Tibial nerve (tissue), 4 donors: ENCODE results near the gene SLC12A8. TPM values are rescaled to one million over a fixed set of nuclear protein-coding genes. Genes with fewer than 3 reads are reported as not detected.

ENCODE experiments used
- DNase-seq, 2 donors: peaks; one replicate each; pipeline ENCODE4 v3.0.0-alpha.2; 2019; ENCODE audit warnings: low spot score in 2 of 2
- H3K27ac ChIP-seq, 4 donors: fragments of 200-600 bp; sonication (generic) in 3 of 4; one replicate each; pipeline ENCODE4 v1.5.1; 2017 to 2019; ENCODE audit warnings: mild to moderate bottlenecking in 1 of 4
- H3K27me3 ChIP-seq, 2 donors: fragments of 200-600 bp; sonication (generic) in 1 of 2; one replicate each; pipeline versions ENCODE4 v1.5.1 to v1.6.0; 2017 to 2019
- H3K36me3 ChIP-seq, 3 donors: fragments of 200-600 bp; sonication (generic); one replicate each; pipeline ENCODE4 v1.5.1; 2018 to 2019
- H3K4me1 ChIP-seq, 4 donors: fragments of 200-600 bp; sonication (generic) in 3 of 4; one replicate each; pipeline ENCODE4 v1.5.1; 2017 to 2019
- H3K4me3 ChIP-seq, 4 donors: fragments of 200-600 bp; sonication (generic) in 3 of 4; one replicate each; pipeline ENCODE4 v1.5.1; 2017 to 2019; ENCODE audit warnings: mild to moderate bottlenecking in 1 of 4, moderate library complexity in 1 of 4
- H3K9me3 ChIP-seq, 4 donors: fragments of 200-600 bp; sonication (generic) in 3 of 4; one replicate each; pipeline ENCODE4 v1.5.1; 2017 to 2019
- EP300 ChIP-seq, 2 donors: sonication (generic); formaldehyde crosslinking; IDR thresholded peaks; one replicate each; pipeline ENCODE4 v1.6.1; 2017; ENCODE audit warnings: antibody characterized with exemption in 2 of 2, mild to moderate bottlenecking in 1 of 2
- POLR2A ChIP-seq, 2 donors: fragments of 450-650 bp; IDR thresholded peaks; one replicate each; pipeline ENCODE4 v1.6.1; 2017; ENCODE audit warnings: antibody characterized with exemption in 2 of 2, mild to moderate bottlenecking in 2 of 2, moderate library complexity in 2 of 2
- WGBS, 2 donors: methylation state at CpG; one replicate each; pipeline ENCODE4 v1.1.5; 2018; 5-methylcytosine and 5-hydroxymethylcytosine counted together
- total RNA-seq, 4 donors: library from RNA; depleted of rRNA; stranded (reverse); fragments of >200 nt; gene quantifications; one replicate each; pipeline ENCODE4 v1.1.0, GENCODE V29; 2016
- TF ChIP-seq, protein P1 (sequence below), 5 experiments: fragments of 200-600 bp in 3 of 5; fragments of 450-650 bp in 2 of 5; sonication (generic) in 3 of 5; IDR thresholded peaks; one replicate each; pipeline ENCODE4 v1.5.1; 2016 to 2019; ENCODE audit warnings: antibody characterized with exemption in 5 of 5, mild to moderate bottlenecking in 3 of 5, moderate library complexity in 2 of 5

The SLC12A8 gene
- total RNA-seq, 4 donors from 2014 or later: 0.42 to 1.5 (median 0.84) TPM

DNA sequence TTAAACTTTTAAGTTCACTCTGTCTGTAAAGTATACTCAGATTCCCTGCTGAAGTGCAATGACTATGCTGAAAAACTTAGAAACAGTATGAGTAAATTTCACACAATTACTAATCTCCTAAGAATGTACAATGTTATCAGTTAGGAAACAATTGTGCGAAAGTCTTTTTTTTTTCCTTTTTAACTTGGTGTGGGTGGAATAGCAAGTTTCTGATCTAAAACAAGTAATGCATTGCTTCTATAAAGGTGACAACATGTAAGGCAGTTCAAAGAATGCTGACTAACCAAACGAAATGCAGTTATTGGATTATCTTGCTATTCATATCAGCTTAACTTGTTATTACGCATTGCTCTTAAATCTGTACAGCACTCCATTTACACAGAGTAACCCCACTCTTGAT is 19.3 kb upstream of the SLC12A8 start:
- peaks cover 0 to 23% (median 0%) of the 10 kb centered on the region in 3 donors for H3K36me3 ChIP-seq
- H3K4me3 ChIP-seq: no peak overlapping the region
- no peaks in the 10 kb centered on the region for H3K4me1 ChIP-seq
- no peaks in the 10 kb centered on the region for H3K27me3 ChIP-seq
- no peak for DNase-seq
- H3K27ac ChIP-seq: no peak overlapping the region
- H3K9me3 ChIP-seq: no peaks in the 10 kb centered on the region
- no peak for TF ChIP-seq EP300 (IDR thresholded peaks at IDR 0.05)
- TF ChIP-seq, protein P1, sequence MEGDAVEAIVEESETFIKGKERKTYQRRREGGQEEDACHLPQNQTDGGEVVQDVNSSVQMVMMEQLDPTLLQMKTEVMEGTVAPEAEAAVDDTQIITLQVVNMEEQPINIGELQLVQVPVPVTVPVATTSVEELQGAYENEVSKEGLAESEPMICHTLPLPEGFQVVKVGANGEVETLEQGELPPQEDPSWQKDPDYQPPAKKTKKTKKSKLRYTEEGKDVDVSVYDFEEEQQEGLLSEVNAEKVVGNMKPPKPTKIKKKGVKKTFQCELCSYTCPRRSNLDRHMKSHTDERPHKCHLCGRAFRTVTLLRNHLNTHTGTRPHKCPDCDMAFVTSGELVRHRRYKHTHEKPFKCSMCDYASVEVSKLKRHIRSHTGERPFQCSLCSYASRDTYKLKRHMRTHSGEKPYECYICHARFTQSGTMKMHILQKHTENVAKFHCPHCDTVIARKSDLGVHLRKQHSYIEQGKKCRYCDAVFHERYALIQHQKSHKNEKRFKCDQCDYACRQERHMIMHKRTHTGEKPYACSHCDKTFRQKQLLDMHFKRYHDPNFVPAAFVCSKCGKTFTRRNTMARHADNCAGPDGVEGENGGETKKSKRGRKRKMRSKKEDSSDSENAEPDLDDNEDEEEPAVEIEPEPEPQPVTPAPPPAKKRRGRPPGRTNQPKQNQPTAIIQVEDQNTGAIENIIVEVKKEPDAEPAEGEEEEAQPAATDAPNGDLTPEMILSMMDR (IDR thresholded peaks at IDR 0.05): no peak
- no peak for TF ChIP-seq POLR2A (IDR thresholded peaks at IDR 0.05)
- WGBS, 2 donors: 83 to 86% methylated on average over 3 of the region's 3 CpGs

DNA sequence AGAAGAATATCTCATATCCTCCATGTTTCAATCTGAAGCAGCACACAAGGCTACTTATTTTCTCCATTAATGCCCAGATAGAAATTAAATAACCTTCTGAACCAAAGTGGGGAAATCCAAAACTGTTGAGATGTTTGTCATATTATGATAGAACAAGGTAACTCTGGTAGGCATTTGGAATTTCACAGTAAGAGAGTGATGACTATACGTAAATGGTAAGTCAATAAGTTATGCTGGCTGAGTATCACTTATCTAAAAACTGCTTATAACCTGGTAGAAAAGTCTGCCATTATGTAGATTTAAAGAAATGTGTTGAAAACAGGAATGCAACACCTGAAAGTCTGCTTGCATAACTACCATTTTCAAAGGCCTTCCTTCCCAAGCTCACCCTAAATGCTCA is 17.2 kb upstream of the SLC12A8 start:
- H3K4me1 ChIP-seq: no peaks in the 10 kb centered on the region
- no peak for TF ChIP-seq EP300 (IDR thresholded peaks at IDR 0.05)
- TF ChIP-seq, protein P1 (IDR thresholded peaks at IDR 0.05): no peak
- H3K4me3 ChIP-seq: no peak overlapping the region
- H3K36me3 ChIP-seq: peaks cover 0 to 26% (median 0%) of the 10 kb centered on the region in 3 donors
- no peak overlapping the region for H3K27ac ChIP-seq
- 91 to 93% methylated on average over 1 of the region's 1 CpG for WGBS, 2 donors
- H3K9me3 ChIP-seq: no peaks in the 10 kb centered on the region
- no peak for DNase-seq
- no peaks in the 10 kb centered on the region for H3K27me3 ChIP-seq

- TF ChIP-seq POLR2A (IDR thresholded peaks at IDR 0.05): no peak
- no peak for TF ChIP-seq EP300 (IDR thresholded peaks at IDR 0.05)
- TF ChIP-seq, protein P1 (IDR thresholded peaks at IDR 0.05): no peak
- WGBS, 2 donors: 81 to 85% methylated on average over 7 of the region's 7 CpGs
Measured at GRCh38 chr3:125229168-125229567, 16.6 kb upstream of the SLC12A8 start.

DNA sequence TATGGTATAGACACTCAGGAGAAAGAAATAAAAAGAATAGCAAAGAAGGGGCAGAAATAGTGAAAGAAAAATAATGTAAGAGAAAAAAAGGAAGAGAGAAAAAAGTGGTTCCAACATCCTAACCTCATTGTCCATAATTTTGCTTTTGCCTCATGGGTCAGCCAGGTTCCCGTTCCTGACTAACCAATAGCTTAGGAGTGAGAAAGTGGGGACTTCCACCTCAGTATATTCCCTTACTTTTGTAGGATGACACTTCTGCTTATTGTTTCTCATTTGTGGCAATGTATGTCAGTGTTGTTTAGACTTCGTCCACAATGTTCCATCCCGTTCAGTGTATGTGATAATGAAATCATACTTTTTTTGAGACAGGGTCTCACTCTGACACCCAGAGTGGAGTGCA is 9.3 kb upstream of the SLC12A8 start:
- DNase-seq: no peak
- no peak overlapping the region for H3K4me3 ChIP-seq
- peaks cover 0 to 4% (median 0%) of the 10 kb centered on the region in 3 donors for H3K36me3 ChIP-seq
- no peaks in the 10 kb centered on the region for H3K4me1 ChIP-seq
- no peak for TF ChIP-seq EP300 (IDR thresholded peaks at IDR 0.05)
- no peak for TF ChIP-seq POLR2A (IDR thresholded peaks at IDR 0.05)
- TF ChIP-seq, protein P1 (IDR thresholded peaks at IDR 0.05): no peak
- WGBS, 2 donors: 73 to 76% methylated on average over 3 of the region's 3 CpGs
- H3K9me3 ChIP-seq: no peaks in the 10 kb centered on the region
- no peak overlapping the region for H3K27ac ChIP-seq
- H3K27me3 ChIP-seq: no peaks in the 10 kb centered on the region

More at GRCh38 chr3:125229168-125229567, 16.6 kb upstream of the SLC12A8 start:
- no peaks in the 10 kb centered on the region for H3K9me3 ChIP-seq
- no peaks in the 10 kb centered on the region for H3K4me1 ChIP-seq
- no peak overlapping the region for H3K27ac ChIP-seq
- no peaks in the 10 kb centered on the region for H3K27me3 ChIP-seq
- no peak for DNase-seq
- H3K4me3 ChIP-seq: no peak overlapping the region
- peaks cover 0 to 27% (median 0%) of the 10 kb centered on the region in 3 donors for H3K36me3 ChIP-seq

DNA sequence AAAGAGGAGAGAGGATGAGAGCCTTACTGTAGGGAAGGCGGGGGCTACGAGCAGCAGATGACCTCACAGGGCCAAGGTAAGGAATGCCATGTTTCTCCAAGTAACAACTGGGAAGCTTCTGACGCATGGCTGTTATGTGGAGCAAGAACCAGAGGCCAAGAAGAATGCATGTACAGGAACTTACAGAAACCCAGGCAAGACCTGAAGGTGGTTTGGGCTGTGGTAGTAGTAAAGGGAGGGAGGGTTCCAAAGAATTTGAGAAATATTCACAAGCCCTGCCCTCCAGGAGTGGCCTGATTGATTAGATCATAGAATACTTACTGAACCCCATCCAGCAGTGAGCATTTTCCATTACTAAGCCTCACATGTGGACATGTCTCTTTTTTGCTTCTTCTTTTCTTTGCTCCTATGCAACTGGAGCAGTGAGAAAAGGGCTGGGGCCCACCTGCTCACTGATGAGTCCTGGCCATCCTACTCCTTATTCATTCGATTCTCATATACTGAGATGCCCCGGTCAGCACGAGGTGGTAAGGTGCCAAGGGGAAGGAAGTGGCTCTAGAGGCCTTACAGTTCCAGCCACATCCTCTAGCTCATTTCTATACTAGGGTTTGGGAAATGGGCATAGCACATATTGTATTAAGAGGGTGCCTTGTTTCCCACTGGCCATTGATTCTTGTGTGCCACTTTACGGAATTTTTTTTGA is 8.3 kb upstream of the SLC12A8 start:
- Histone ChIP-seq H3K9me3 (no peaks in the 10 kb centered on the region), H3K4me3 (no peak overlapping the region), H3K27ac (no peak overlapping the region), H3K27me3 (no peaks in the 10 kb centered on the region), H3K36me3 (peaks cover 0 to 4% (median 0%) of the 10 kb centered on the region in 3 donors), H3K4me1 (no peaks in the 10 kb centered on the region)
- 61 to 68% methylated on average over 7 of the region's 7 CpGs for WGBS, 2 donors
- TF ChIP-seq, protein P1 (IDR thresholded peaks at IDR 0.05): no peak
- no peak for TF ChIP-seq EP300 (IDR thresholded peaks at IDR 0.05)
- no peak for TF ChIP-seq POLR2A (IDR thresholded peaks at IDR 0.05)
- DNase-seq: no peak
